ENCODE measurements around the gene VPS13C.

Gene VPS13C

DNA sequence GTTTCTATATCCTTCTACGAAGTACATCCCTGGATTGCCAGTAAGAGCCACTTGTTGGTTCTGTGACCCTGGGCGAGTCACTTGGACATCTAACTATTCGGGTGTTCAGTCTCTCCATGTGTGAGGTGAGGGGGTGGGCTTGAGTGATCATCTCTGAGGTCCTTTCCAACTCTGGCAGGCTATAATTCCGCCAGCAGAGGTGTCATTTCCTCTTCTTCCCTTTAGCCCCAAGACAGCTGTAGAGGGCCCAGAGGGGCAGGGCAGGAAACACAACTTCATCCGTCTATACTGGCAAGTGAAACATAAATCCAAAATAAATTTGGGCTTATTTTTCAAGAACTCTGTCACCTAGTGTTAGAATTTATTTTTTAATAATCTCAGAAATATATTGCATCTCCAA lies 44.6 kb upstream of the VPS13C start:
- TF ChIP-seq, protein P1, sequence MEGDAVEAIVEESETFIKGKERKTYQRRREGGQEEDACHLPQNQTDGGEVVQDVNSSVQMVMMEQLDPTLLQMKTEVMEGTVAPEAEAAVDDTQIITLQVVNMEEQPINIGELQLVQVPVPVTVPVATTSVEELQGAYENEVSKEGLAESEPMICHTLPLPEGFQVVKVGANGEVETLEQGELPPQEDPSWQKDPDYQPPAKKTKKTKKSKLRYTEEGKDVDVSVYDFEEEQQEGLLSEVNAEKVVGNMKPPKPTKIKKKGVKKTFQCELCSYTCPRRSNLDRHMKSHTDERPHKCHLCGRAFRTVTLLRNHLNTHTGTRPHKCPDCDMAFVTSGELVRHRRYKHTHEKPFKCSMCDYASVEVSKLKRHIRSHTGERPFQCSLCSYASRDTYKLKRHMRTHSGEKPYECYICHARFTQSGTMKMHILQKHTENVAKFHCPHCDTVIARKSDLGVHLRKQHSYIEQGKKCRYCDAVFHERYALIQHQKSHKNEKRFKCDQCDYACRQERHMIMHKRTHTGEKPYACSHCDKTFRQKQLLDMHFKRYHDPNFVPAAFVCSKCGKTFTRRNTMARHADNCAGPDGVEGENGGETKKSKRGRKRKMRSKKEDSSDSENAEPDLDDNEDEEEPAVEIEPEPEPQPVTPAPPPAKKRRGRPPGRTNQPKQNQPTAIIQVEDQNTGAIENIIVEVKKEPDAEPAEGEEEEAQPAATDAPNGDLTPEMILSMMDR (IDR thresholded peaks at IDR 0.05; ENCODE audit: low read depth, low read length) = no peak
- no peak overlapping the region for H3K4me3 ChIP-seq (ENCODE audit: low read depth, low read length)
- no peak for DNase-seq (ENCODE audit: low read depth, low spot score)
- in situ Hi-C loops (cut with HindIII; ENCODE audit: low sequenced_read_pairs) = no loop called here

DNA sequence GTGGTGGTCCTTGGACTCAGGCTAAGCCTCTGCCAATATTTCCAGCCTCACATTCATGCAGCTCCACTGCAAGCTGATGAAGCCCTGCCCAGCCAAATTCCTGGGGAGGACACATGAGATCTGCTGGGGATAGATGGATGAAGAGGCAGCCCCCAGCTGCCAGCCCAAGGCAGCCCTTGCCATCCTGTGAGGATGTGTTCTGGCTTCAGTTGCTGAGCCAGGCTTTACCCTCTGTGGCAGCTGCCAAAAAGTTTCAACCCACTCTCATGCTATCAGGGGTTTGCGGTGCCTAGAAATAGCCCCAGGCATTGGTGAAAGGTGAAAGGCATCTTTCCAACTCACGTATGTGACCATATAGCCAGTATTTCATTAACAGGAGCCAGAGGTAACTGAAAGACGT lies 44.2 kb upstream of the VPS13C start:
- no peak overlapping the region for H3K4me3 ChIP-seq (ENCODE audit: low read depth, low read length)
- in situ Hi-C loops (cut with HindIII; ENCODE audit: low sequenced_read_pairs) = no loop called here
- TF ChIP-seq, protein P1 (IDR thresholded peaks at IDR 0.05; ENCODE audit: low read depth, low read length) = no peak
- no peak for DNase-seq (ENCODE audit: low read depth, low spot score)

DNA sequence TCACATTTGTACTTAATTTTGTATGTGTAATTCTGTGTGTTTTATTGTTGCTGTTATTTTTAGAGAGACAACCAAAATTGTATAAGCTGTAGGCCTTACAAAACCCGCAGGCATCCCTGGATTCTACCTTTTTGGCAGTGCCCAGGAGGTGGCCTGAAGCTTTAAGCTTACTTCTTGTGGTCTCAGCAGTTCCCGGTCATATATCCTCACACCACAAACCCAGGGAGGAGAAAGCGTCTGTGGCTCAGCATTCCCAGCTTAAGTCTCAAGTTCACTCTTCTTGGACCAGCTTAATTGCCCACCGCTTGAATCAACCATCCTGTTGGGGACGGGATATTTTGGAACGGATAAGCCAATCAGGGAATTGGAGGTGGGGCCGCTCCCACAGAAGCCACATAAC lies 43.2 kb upstream of the VPS13C start:
- in situ Hi-C loops (cut with HindIII; ENCODE audit: low sequenced_read_pairs) = no loop called here
- no peak for DNase-seq (ENCODE audit: low read depth, low spot score)
- TF ChIP-seq, protein P1 (IDR thresholded peaks at IDR 0.05; ENCODE audit: low read depth, low read length) = no peak
- no peak overlapping the region for H3K4me3 ChIP-seq (ENCODE audit: low read depth, low read length)

DNA sequence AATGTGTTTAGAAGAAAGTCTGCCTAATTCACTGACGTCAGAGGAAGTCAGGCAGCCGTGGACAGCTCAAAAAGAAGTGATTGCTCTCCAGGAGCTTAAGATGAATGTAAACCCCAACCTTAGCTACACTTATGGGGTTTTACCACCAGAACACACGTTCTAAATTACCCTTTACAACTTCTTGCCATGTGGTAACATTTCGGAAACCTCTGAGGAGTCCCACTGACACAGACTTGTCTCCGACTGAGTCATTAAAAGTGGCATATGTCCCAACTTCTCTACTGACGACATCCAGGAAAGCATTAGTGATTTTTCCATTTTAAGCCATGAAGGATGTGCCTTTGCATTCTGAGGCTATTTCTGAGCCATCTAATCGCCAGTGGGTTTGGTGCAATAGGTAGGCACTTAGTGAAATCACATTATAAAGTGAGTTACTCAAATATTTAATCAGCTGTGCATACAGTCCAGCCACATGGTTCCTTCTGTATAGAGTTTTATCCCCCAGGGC lies 38.9 kb upstream of the VPS13C start:
- in situ Hi-C loops (cut with HindIII; ENCODE audit: low sequenced_read_pairs) = no loop called here
- DNase-seq (ENCODE audit: low read depth, low spot score) = peak; percentile 72
- H3K4me3 ChIP-seq (ENCODE audit: low read depth, low read length) = no peak overlapping the region
- TF ChIP-seq, protein P1 (IDR thresholded peaks at IDR 0.05; ENCODE audit: low read depth, low read length) = no peak

DNA sequence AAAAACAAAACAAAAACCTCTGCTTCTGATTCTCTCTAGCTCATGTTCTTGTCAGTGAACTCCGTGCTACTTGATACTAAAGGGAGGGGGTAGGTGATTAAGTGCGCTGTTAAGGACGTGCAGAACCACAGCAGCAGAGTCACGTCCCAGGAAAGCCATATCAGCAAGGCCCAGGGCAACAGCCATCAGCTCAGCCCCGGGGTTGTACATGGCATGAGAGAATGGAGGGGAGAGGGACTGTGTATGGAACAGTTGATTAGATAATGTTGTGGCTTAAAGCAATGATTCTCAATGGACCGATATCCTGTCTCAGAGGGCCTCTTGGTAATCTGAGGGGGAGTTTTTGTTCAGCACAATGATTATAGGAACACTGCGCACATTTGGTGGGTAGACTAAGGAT lies 34.1 kb upstream of the VPS13C start:
- DNase-seq (ENCODE audit: low read depth, low spot score) = no peak
- in situ Hi-C loops (cut with HindIII; ENCODE audit: low sequenced_read_pairs) = no loop called here
- TF ChIP-seq, protein P1 (IDR thresholded peaks at IDR 0.05; ENCODE audit: low read depth, low read length) = no peak

DNA sequence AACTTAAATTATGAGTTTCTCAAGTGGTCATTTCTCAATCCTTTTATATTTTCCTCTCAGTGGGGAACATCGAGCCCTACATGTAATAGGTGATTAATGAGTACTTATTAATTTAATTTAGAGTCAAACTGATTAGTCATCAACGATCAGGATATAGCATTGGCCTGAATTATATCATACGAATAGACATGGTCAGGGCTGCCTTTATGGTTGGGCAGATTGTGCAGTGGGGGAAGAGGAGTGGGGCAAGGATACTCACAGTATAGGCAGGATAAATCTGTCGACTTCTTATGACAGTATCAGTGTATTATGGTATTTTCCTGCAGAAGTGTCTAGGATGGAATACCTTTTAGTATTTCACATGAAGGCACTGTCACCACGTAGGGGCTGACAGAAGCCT lies 33.6 kb upstream of the VPS13C start:
- in situ Hi-C loops (cut with HindIII; ENCODE audit: low sequenced_read_pairs) = no loop called here
- TF ChIP-seq, protein P1 (IDR thresholded peaks at IDR 0.05; ENCODE audit: low read depth, low read length) = no peak

More for the DNA sequence above, 34.1 kb upstream of the VPS13C start:
- no peak overlapping the region for H3K4me3 ChIP-seq (ENCODE audit: low read depth, low read length)

DNA sequence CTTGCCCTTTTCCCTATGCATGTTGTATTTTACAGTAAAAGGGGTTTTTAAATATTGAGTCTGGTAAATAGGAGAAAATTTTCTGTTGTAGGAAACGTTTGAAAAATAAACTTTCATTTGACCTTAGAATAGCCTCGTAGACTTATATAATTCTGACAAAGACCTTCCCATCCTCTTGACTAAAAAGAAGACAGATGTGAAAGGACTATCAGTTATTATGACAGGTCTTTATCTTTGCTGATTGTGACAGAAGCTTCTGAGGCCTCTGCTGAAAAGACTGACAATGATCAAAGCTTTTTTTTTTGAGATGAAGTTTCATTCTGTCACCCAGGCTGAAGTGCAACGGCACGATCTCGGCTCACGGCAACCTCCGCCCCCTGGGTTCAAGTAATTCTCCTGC lies 30.7 kb upstream of the VPS13C start:
- no peak for DNase-seq (ENCODE audit: low read depth, low spot score)
- in situ Hi-C loops (cut with HindIII; ENCODE audit: low sequenced_read_pairs) = no loop called here
- H3K4me3 ChIP-seq (ENCODE audit: low read depth, low read length) = no peak overlapping the region
- TF ChIP-seq, protein P1 (IDR thresholded peaks at IDR 0.05; ENCODE audit: low read depth, low read length) = no peak

More for the DNA sequence above, 33.6 kb upstream of the VPS13C start:
- H3K4me3 ChIP-seq (ENCODE audit: low read depth, low read length) = no peak overlapping the region
- no peak for DNase-seq (ENCODE audit: low read depth, low spot score)
